Measurements from ENCODE around the gene RIPK3. TPM values are rescaled to one million over a fixed set of nuclear protein-coding genes. Genes with fewer than 3 reads are reported as not detected.

Gene RIPK3
- total RNA-seq, 1 donor from 2014 or later: 0.62 TPM

DNA sequence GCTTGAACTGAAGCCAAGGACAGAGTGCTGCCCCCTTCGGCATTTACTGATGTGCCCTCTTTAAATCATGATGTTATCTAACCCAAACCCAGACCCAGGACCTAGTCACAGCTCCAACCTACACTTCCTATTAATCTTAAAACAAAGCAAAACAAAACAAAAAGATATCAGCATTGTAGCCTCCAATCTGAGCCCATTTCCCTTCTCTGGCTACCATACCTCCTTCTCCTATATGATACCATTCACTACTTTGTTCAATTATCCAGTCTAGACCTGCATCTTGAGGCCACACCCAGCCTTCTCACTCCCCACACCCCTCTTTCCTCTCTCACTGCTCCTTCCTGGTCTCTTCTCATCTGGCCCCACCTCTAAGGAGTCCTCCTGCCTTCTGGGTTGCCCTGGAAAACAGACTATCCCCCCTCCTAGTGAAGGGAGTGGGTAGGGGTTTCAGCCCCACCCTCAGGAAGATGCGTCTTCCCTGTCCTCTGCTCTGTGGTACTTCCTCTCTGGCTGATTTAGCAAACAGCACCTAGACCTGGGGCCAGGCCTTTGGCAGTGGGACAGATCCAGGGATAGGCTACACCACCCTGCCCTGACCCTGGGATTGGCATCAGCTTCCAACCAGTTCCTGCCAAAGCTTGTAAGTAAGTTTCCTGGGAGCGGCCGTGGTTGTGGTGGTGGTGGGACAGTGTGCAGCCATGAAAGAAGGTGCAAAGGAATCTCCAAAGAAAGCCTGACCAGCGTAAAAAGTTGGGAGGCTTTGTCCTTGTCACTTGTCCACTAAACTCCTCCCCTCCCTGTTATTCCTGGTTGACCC lies 25.2 kb downstream of the RIPK3 start:
- H3K27ac Mint-ChIP-seq: no peak overlapping the region
- no peaks in the 10 kb centered on the region for H3K36me3 Mint-ChIP-seq (ENCODE audit: insufficient read depth)
- TF ChIP-seq, protein P1, sequence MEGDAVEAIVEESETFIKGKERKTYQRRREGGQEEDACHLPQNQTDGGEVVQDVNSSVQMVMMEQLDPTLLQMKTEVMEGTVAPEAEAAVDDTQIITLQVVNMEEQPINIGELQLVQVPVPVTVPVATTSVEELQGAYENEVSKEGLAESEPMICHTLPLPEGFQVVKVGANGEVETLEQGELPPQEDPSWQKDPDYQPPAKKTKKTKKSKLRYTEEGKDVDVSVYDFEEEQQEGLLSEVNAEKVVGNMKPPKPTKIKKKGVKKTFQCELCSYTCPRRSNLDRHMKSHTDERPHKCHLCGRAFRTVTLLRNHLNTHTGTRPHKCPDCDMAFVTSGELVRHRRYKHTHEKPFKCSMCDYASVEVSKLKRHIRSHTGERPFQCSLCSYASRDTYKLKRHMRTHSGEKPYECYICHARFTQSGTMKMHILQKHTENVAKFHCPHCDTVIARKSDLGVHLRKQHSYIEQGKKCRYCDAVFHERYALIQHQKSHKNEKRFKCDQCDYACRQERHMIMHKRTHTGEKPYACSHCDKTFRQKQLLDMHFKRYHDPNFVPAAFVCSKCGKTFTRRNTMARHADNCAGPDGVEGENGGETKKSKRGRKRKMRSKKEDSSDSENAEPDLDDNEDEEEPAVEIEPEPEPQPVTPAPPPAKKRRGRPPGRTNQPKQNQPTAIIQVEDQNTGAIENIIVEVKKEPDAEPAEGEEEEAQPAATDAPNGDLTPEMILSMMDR (IDR thresholded peaks at IDR 0.05; ENCODE audit: unreplicated experiment): no peak
- peaks cover 36% of the 10 kb centered on the region for H3K27me3 Mint-ChIP-seq
- no peak overlapping the region for H3K4me3 Mint-ChIP-seq (ENCODE audit: low read depth)
- DNase-seq (ENCODE audit: low spot score, unreplicated experiment): no peak
- H3K9me3 Mint-ChIP-seq (ENCODE audit: low read depth): no peaks in the 10 kb centered on the region
- no peaks in the 10 kb centered on the region for H3K4me1 Mint-ChIP-seq (ENCODE audit: low read depth)

DNA sequence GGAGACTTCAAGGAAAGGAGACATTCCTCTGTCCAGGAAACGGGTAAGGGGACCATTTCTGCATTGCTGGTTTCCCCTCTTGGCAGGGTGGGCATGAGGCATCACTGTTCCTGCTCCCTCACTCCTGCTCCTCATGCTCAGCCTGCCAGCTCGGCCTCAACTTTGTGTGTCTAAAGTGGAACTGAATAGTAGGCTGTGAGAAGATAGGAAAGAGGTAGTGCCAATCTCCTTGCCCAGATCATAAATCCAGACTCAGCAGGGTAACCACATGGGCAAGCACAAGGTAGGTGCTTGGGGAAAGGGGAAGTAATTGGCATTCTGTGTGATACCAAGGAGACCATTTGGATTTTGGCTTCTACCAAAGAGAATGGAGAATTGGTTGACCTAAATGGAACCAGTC lies 25.9 kb downstream of the RIPK3 start:
- Mint-ChIP-seq H3K9me3 (ENCODE audit: low read depth) (no peaks in the 10 kb centered on the region), H3K4me1 (ENCODE audit: low read depth) (no peaks in the 10 kb centered on the region), H3K27ac (no peak overlapping the region), H3K27me3 (peaks cover 29% of the 10 kb centered on the region), H3K4me3 (ENCODE audit: low read depth) (no peak overlapping the region), H3K36me3 (ENCODE audit: insufficient read depth) (no peaks in the 10 kb centered on the region)
- no peak for DNase-seq (ENCODE audit: low spot score, unreplicated experiment)
- TF ChIP-seq, protein P1 (IDR thresholded peaks at IDR 0.05; ENCODE audit: unreplicated experiment): no peak

DNA sequence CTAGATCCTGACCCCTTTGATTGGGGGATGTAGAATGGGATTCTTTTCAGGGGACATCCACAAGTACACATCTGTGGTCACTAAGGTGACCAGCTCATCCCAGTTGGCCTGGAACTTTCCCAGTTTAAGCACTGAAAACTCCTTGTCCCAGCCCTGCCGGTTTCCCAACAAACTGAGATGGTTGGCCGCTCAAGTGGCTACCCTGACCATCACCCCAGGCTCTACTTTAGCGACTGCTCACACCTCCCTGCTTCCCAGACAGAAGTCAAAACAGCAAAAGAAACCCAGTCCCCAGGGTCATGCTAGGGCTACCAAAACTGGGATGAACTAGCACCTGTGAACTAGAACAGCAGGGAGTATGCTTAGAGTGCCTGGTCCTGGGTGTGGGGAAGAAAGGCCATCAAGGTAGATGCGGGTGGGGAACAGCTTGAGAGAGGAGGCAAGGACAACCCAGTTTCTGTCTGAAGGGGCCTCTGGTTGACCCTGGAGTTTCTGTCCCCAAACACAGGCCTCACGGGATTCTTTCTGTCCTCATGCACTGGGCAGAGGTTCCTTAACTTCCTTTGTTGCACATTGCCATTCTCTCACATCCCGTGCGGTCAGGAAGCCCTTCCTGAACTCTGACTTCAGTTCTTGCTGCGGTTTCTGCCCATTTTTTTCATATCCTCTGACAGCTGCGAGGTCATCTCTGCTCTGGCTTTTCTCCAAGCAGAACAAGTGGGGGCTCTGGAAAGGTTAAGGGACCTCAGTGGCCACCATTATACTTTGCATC lies 26.9 kb downstream of the RIPK3 start:
- no peak overlapping the region for H3K4me3 Mint-ChIP-seq (ENCODE audit: low read depth)
- H3K4me1 Mint-ChIP-seq (ENCODE audit: low read depth): peaks cover 4% of the 10 kb centered on the region
- H3K36me3 Mint-ChIP-seq (ENCODE audit: insufficient read depth): no peaks in the 10 kb centered on the region
- TF ChIP-seq, protein P1 (IDR thresholded peaks at IDR 0.05; ENCODE audit: unreplicated experiment): no peak
- peaks cover 20% of the 10 kb centered on the region for H3K27me3 Mint-ChIP-seq
- no peak for DNase-seq (ENCODE audit: low spot score, unreplicated experiment)
- H3K9me3 Mint-ChIP-seq (ENCODE audit: low read depth): no peaks in the 10 kb centered on the region
- H3K27ac Mint-ChIP-seq: no peak overlapping the region

DNA sequence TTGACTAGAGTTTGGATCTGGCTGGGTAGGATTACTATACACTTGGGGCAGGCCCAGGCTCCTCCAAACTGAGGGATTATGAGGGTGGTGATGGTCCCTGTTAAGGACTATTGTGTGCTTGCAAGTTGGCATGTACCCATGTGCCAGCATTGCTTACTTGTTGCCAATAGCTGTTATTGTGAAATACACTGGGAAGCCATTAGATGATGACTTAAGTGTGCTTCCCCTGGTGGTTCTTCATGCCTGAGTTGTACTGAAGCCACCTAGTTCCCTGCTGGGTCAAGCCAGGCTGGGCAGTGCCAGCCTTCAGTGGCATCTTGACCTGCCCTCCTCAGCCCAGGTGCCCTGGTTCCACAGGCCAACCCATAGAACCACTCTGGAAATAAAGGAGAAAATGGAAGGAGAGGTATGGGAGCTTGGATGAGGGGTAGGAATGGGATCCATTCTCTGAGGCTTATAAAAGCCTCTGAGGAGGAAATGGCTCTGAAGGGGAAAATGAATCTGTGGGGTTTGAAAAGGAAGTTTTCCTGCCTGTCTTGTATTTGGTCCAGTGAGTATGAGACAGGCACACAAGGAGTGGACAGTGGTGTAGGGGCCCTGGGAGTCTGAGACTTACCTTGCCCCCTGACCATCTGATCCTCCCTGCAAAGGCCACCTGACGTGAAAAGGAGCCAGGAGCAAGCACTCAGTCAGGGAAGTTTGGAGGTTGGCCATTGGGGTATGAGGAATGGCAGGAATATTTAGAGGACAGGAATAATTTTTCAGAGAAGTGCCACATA lies 27.8 kb downstream of the RIPK3 start:
- peaks cover 13% of the 10 kb centered on the region for H3K4me1 Mint-ChIP-seq (ENCODE audit: low read depth)
- H3K27ac Mint-ChIP-seq: no peak overlapping the region
- H3K27me3 Mint-ChIP-seq: peaks cover 11% of the 10 kb centered on the region
- H3K4me3 Mint-ChIP-seq (ENCODE audit: low read depth): no peak overlapping the region
- no peaks in the 10 kb centered on the region for H3K36me3 Mint-ChIP-seq (ENCODE audit: insufficient read depth)
- TF ChIP-seq, protein P1 (IDR thresholded peaks at IDR 0.05; ENCODE audit: unreplicated experiment): no peak
- no peaks in the 10 kb centered on the region for H3K9me3 Mint-ChIP-seq (ENCODE audit: low read depth)
- DNase-seq (ENCODE audit: low spot score, unreplicated experiment): no peak

All from progenitor cell of endocrine pancreas (in vitro differentiated cells).